ENCODE results near the gene BPIFB2.

BPIFB2 gene

GRCh38 chr20:32980990-32981389 is 26.5 kb upstream of the BPIFB2 start:
- intact Hi-C loops (cut with DNase I) = no loop called here
- no peak for DNase-seq

GRCh38 chr20:32982617-32983458 is 24.7 kb upstream of the BPIFB2 start:
- DNase-seq = peak in 38 of 42 donors; percentile 25 to 82 (median 54)
- intact Hi-C loops (cut with DNase I) = no loop called here

- no peak for DNase-seq
- intact Hi-C loops (cut with DNase I) = no loop called here
These were observed 23.9 kb upstream of the BPIFB2 start for GRCh38 chr20:32983459-32984112.

- DNase-seq = peak; percentile 39 to 90 (median 74)
- intact Hi-C loops (cut with DNase I) = no loop called here
These were observed 23.3 kb upstream of the BPIFB2 start for GRCh38 chr20:32984196-32984595.

- no peak for DNase-seq
- intact Hi-C loops (cut with DNase I) = no loop called here
These were observed 22.7 kb upstream of the BPIFB2 start for GRCh38 chr20:32984631-32985354.

- intact Hi-C loops (cut with DNase I) = no loop called here
- no peak for DNase-seq
These were observed 21.9 kb upstream of the BPIFB2 start for GRCh38 chr20:32985596-32985995.

GRCh38 chr20:32986331-32986966 is 21.1 kb upstream of the BPIFB2 start:
- peak in 14 of 42 donors; percentile 19 to 53 (median 38) for DNase-seq
- intact Hi-C loops (cut with DNase I) = no loop called here

- no peak for DNase-seq
- intact Hi-C loops (cut with DNase I) = no loop called here
These were observed 20.3 kb upstream of the BPIFB2 start for GRCh38 chr20:32987044-32987825.

GRCh38 chr20:32988008-32988407 is 19.5 kb upstream of the BPIFB2 start:
- peak in 14 of 42 donors; percentile 21 to 69 (median 36) for DNase-seq
- intact Hi-C loops (cut with DNase I) = no loop called here

GRCh38 chr20:32989507-32990283 is 17.8 kb upstream of the BPIFB2 start:
- no peak for DNase-seq
- intact Hi-C loops (cut with DNase I) = no loop called here

- DNase-seq = no peak
- intact Hi-C loops (cut with DNase I) = no loop called here
These were observed 17.1 kb upstream of the BPIFB2 start for GRCh38 chr20:32990426-32990825.

GRCh38 chr20:32991383-32991782 is 16.1 kb upstream of the BPIFB2 start:
- DNase-seq = no peak
- intact Hi-C loops (cut with DNase I) = no loop called here

- intact Hi-C loops (cut with DNase I) = no loop called here
- no peak for DNase-seq
These were observed 15.5 kb upstream of the BPIFB2 start for GRCh38 chr20:32991792-32992641.

- intact Hi-C loops (cut with DNase I) = no loop called here
These were observed 13.9 kb upstream of the BPIFB2 start for GRCh38 chr20:32993496-32994050.

GRCh38 chr20:32995802-32996201 is 11.7 kb upstream of the BPIFB2 start:
- no peak for DNase-seq
- intact Hi-C loops (cut with DNase I) = no loop called here

More at GRCh38 chr20:32993496-32994050, 13.9 kb upstream of the BPIFB2 start:
- DNase-seq = no peak

GRCh38 chr20:32997431-32997830 is 10.1 kb upstream of the BPIFB2 start:
- no peak for DNase-seq
- intact Hi-C loops (cut with DNase I) = no loop called here
